Breast epithelium (tissue), 4 donors: Measurements from ENCODE around the gene SMPX. TPM values are rescaled to one million over a fixed set of nuclear protein-coding genes. Genes with fewer than 3 reads are reported as not detected.

ENCODE experiments used
- DNase-seq, 2 donors: peaks; one replicate each; pipeline ENCODE4 v3.0.0-alpha.2; 2019; ENCODE audit warnings: low spot score in 2 of 2
- H3K27ac ChIP-seq, 2 donors: fragments of 200-600 bp; sonication (generic) in 1 of 2; one replicate each; pipeline ENCODE4 v1.5.1; 2016 to 2019; ENCODE audit warnings: mild to moderate bottlenecking in 1 of 2
- H3K27me3 ChIP-seq, 2 donors: fragments of 200-600 bp; sonication (generic) in 1 of 2; one replicate each; pipeline versions ENCODE4 v1.5.1 to v1.6.0; 2017 to 2019; ENCODE audit warnings: control low read depth in 1 of 2, mild to moderate bottlenecking in 1 of 2
- H3K36me3 ChIP-seq: fragments of 200-600 bp; one replicate; pipeline ENCODE4 v1.5.1; 2019
- H3K4me1 ChIP-seq, 2 donors: fragments of 200-600 bp; sonication (generic); one replicate each; pipeline ENCODE4 v1.5.1; 2016 to 2019; ENCODE audit warnings: control low read depth in 1 of 2
- H3K4me3 ChIP-seq, 3 donors: fragments of 200-600 bp; sonication (generic); 1 replicate in 2 of 3; 2 replicates in 1 of 3; pipeline ENCODE4 v1.5.1; 2016 to 2019; ENCODE audit warnings: mild to moderate bottlenecking in 3 of 3, moderate library complexity in 2 of 3
- H3K9me3 ChIP-seq, 2 donors: fragments of 200-600 bp; sonication (generic) in 1 of 2; one replicate each; pipeline ENCODE4 v1.5.1; 2016 to 2019; ENCODE audit warnings: control low read depth in 1 of 2
- POLR2A ChIP-seq: fragments of 450-650 bp; IDR thresholded peaks from one replicate; pipeline ENCODE4 v1.6.1; 2016; ENCODE audit warnings: antibody characterized with exemption, mild to moderate bottlenecking, moderate library complexity
- POLR2AphosphoS5 ChIP-seq, 3 donors: sonication (generic); formaldehyde crosslinking; IDR thresholded peaks; one replicate each; pipeline ENCODE4 v1.6.1; 2017; ENCODE audit warnings: antibody characterized with exemption in 3 of 3
- intact Hi-C: fragments of 100-400 bp; cut with DNase I; formaldehyde crosslinking; loops from one replicate; pipeline ENCODE4 v1.15.1; 2023; ENCODE audit warnings: low total_unique reads
- total RNA-seq, 3 donors: library from RNA; depleted of rRNA; stranded (reverse); fragments of >200 nt; gene quantifications; one replicate each; pipeline ENCODE4 v1.1.0, GENCODE V29; 2016
- TF ChIP-seq, protein P1 (sequence below), 3 donors: fragments of 450-650 bp; IDR thresholded peaks; one replicate each; pipeline ENCODE4 v1.5.1; 2016 to 2017; ENCODE audit warnings: antibody characterized with exemption in 3 of 3, mild to moderate bottlenecking in 3 of 3, moderate library complexity in 3 of 3

Gene SMPX
- total RNA-seq, 3 donors from 2014 or later = 1.0 TPM; not detected in 2

- Histone ChIP-seq H3K9me3 (peaks cover 0 to 8% of the 10 kb centered on the region in 2 donors), H3K4me1 (no peaks in the 10 kb centered on the region), H3K27me3 (peaks cover 0 to 62% of the 10 kb centered on the region in 2 donors), H3K4me3 (no peak overlapping the region), H3K36me3 (no peaks in the 10 kb centered on the region), H3K27ac (no peak overlapping the region)
- intact Hi-C loops = no loop called here
- TF ChIP-seq POLR2AphosphoS5 (IDR thresholded peaks at IDR 0.05) (no peak), POLR2A (no peak)
- TF ChIP-seq, protein P1, sequence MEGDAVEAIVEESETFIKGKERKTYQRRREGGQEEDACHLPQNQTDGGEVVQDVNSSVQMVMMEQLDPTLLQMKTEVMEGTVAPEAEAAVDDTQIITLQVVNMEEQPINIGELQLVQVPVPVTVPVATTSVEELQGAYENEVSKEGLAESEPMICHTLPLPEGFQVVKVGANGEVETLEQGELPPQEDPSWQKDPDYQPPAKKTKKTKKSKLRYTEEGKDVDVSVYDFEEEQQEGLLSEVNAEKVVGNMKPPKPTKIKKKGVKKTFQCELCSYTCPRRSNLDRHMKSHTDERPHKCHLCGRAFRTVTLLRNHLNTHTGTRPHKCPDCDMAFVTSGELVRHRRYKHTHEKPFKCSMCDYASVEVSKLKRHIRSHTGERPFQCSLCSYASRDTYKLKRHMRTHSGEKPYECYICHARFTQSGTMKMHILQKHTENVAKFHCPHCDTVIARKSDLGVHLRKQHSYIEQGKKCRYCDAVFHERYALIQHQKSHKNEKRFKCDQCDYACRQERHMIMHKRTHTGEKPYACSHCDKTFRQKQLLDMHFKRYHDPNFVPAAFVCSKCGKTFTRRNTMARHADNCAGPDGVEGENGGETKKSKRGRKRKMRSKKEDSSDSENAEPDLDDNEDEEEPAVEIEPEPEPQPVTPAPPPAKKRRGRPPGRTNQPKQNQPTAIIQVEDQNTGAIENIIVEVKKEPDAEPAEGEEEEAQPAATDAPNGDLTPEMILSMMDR (IDR thresholded peaks at IDR 0.05) = no peak
- DNase-seq = no peak
These were observed 96.6 kb downstream of the SMPX start for GRCh38 chrX:21661316-21661715.

GRCh38 chrX:21660156-21660555 is 97.8 kb downstream of the SMPX start:
- DNase-seq = no peak
- no peaks in the 10 kb centered on the region for H3K36me3 ChIP-seq
- H3K4me3 ChIP-seq = no peak overlapping the region
- H3K9me3 ChIP-seq = peaks cover 0 to 8% of the 10 kb centered on the region in 2 donors
- intact Hi-C loops = no loop called here
- H3K4me1 ChIP-seq = no peaks in the 10 kb centered on the region
- TF ChIP-seq, protein P1 (IDR thresholded peaks at IDR 0.05) = no peak
- TF ChIP-seq POLR2AphosphoS5 (IDR thresholded peaks at IDR 0.05) (no peak), POLR2A (no peak)
- H3K27ac ChIP-seq = no peak overlapping the region
- peaks cover 0 to 62% of the 10 kb centered on the region in 2 donors for H3K27me3 ChIP-seq

DNA sequence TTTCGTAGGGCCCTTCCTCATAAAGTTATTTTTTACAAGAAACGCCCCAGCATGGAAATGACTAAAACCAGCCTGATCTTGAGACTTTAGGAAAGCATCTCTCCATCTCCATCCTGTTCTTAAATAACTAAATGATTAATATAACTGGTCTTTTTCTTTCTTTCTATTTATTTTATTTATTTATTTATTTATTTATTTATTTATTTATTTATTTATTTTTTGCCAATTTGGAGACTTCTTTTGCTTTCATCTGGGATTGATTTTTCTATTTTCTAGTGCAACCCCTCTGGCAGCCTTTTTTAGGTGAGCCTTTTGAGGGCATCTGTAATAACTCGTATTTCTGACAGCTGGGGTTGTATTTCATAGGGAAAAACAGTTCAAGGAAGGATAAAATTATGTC is 98.6 kb downstream of the SMPX start:
- TF ChIP-seq, protein P1 (IDR thresholded peaks at IDR 0.05) = no peak
- TF ChIP-seq POLR2A = no peak
- intact Hi-C loops = no loop called here

DNA sequence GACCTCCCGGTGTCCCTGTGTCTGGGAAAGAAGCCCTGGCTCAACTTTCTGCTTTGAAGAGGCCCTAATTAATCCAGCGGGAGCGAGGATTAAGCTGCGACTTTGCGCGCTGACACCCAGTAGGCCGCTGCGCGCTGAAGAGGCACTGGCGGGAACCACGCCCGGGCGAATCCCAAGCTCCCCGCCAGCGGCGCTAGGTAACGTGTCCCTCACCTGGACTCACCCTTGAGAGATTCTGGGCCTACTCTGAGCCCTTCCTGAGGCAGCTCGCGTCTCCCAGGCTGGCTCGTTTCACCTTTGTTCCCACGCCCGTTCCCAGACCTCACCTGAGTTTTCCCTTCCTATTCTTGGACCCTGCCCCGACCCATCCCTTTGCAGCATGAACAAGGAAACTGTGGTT is 99.2 kb downstream of the SMPX start:
- Histone ChIP-seq H3K27me3 (peaks cover 0 to 48% of the 10 kb centered on the region in 2 donors), H3K4me3 (peak overlapping the region in 2 of 3 donors; percentile 25 to 50), H3K4me1 (no peaks in the 10 kb centered on the region), H3K36me3 (no peaks in the 10 kb centered on the region), H3K27ac (no peak overlapping the region), H3K9me3 (peaks cover 0 to 8% of the 10 kb centered on the region in 2 donors)
- intact Hi-C loops = no loop called here
- DNase-seq = no peak
- TF ChIP-seq, protein P1 (IDR thresholded peaks at IDR 0.05) = no peak
- TF ChIP-seq POLR2AphosphoS5 (IDR thresholded peaks at IDR 0.05) (no peak), POLR2A (no peak)

More for the DNA sequence above, 98.6 kb downstream of the SMPX start:
- Histone ChIP-seq H3K4me1 (no peaks in the 10 kb centered on the region), H3K4me3 (no peak overlapping the region), H3K27me3 (peaks cover 0 to 53% of the 10 kb centered on the region in 2 donors), H3K9me3 (peaks cover 0 to 8% of the 10 kb centered on the region in 2 donors), H3K27ac (no peak overlapping the region), H3K36me3 (no peaks in the 10 kb centered on the region)
- no peak for DNase-seq

GRCh38 chrX:21658152-21658737 is 99.7 kb downstream of the SMPX start, which contains the start of gene KLHL34:
TSS of gene KLHL34 (minus strand) at chrX:21658330. CDS start at chrX:21657788, 542 bp downstream.
- Histone ChIP-seq H3K4me3 (peak within 1 kb of the TSS; percentile 25 to 50 (median 25)), H3K27ac (no peak within 1 kb of the TSS), H3K4me1 (no peaks in the 10 kb centered on the region), H3K9me3 (peaks cover 0 to 8% of the 10 kb centered on the region in 2 donors), H3K27me3 (peaks cover 0 to 45% of the 10 kb centered on the region in 2 donors), H3K36me3 (no peaks in the 10 kb centered on the region)
- TF ChIP-seq POLR2AphosphoS5 (IDR thresholded peaks at IDR 0.05) (no peak), POLR2A (no peak)
- TF ChIP-seq, protein P1 (IDR thresholded peaks at IDR 0.05) = no peak
- intact Hi-C loops = no loop called here
- DNase-seq = no peak
